SK-MEL-5 (cell line): ENCODE data around the gene RETREG1. TPM values are rescaled to one million over a fixed set of nuclear protein-coding genes. Genes with fewer than 3 reads are reported as not detected.
"Not testable (repeated sequence)": the region's sequence is repeated elsewhere in the genome, so short reads cannot be mapped to it uniquely, and the experiment has no call there.

Experiments
- DNase-seq: peaks from one replicate; pipeline ENCODE4 v3.0.0-alpha.2; 2016; ENCODE audit warnings: low read depth, low spot score
- in situ Hi-C: cut with HindIII; loops from 2 replicates; pipeline ENCODE4 v1.10.0; 2016; ENCODE audit warnings: low sequenced_read_pairs, high pct_unique_total_duplicates, low pct_unique_long_range_greater_than_20kb
- total RNA-seq: library from RNA; depleted of rRNA; stranded (reverse); fragments of >200 nt; shearing (Covaris generic); gene quantifications from 2 replicates; pipeline ENCODE4 v1.2.3, GENCODE V29; 2014

The RETREG1 gene
- total RNA-seq, 1 experiment from 2014 or later: 47.9 TPM

DNA sequence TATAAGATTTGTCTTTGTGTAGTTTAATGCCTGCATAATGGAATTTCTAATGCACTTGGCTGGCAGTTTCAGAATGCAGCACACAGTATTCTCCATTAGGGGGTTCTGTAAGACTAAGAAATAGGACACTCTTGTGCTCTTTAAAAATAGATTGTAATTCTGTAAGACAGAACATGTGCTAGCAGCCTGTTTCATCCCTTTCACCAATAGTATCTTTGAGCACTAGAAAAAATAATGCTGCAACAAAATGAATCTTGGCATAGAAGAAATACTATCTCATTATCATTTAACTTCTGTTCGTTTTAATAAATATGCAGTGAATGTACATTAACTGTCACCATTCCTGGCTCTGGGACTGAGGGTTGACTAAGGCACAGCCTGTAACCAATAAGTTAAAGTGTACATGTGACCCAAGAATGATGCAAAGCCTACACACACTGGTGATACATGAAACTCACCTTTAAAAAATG is 127.4 kb downstream of the RETREG1 start:
- in situ Hi-C loops: loop anchor here (25.0 kb wide), 1 partner anchor 173 kb away; no protein-coding TSS in a partner anchor
- peak; percentile 82 for DNase-seq

DNA sequence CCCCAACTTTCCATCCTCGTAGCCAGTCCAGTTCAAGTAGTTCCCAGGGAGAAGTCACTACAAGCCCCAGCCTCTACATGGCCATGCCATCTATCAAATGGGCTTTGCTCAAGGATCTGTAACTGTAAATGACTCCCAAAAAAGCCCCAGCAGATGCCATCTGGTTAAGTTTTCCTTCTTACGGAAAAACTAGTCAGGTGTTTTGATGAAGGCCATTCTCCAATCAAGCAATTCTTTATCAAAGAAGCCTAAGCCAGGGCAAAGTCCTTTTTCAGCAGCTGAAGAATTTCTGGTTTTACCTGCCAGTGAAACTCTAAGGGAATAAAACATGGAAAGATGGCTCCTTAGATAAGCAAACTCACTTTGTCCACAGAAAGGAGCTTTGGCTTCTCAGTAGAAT is 129.3 kb downstream of the RETREG1 start:
- DNase-seq: no peak
- in situ Hi-C loops: loop anchor here (25.0 kb wide), 1 partner anchor 175 kb away; no protein-coding TSS in a partner anchor

GRCh38 chr5:16486711-16487111 is 130.1 kb downstream of the RETREG1 start:
- no peak for DNase-seq
- in situ Hi-C loops: loop anchor here (25.0 kb wide), 1 partner anchor 176 kb away; no protein-coding TSS in a partner anchor

DNA sequence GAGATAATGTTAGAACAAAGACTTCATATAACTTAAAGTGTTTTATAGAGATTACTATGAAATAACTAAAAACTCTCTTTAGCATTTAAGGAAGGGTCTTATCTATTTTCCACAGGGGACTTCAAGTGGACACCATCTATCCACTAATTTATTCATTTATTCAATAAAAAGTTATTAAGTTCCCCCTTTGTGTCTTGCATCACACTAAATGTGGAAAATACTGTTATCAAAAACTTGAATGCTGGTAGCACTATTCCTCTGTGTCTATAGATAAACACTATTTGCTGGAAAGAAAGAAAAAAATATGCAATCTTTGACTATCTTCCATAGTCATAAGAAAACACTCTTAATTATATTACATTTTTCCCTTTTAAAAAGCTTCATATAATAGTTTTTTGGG is 131.1 kb downstream of the RETREG1 start:
- in situ Hi-C loops: loop anchor here (25.0 kb wide), 1 partner anchor 177 kb away; no protein-coding TSS in a partner anchor
- no peak for DNase-seq

GRCh38 chr5:16484081-16484480 is 132.7 kb downstream of the RETREG1 start:
- in situ Hi-C loops: loop anchor here (25.0 kb wide), 1 partner anchor 178 kb away; no protein-coding TSS in a partner anchor
- DNase-seq: no peak

DNA sequence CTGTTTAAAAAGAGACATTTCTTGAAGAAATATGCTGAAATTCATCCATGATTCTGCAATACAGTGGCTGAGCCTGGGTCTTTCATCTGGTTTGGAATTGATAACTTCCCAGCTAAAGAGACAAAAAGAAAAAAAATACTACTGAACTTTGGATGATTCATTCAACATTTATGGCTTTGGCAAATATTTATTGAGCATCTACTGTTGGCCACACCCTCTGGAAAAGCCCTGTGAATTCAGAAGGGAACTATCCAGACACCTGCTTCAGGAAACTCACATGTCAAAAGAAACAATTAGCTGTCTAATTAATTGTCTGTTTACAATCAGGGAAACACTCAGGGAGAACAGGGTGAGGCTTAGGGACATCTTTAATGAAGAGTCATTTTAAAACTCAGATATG is 133.4 kb downstream of the RETREG1 start:
- in situ Hi-C loops: loop anchor here (25.0 kb wide), 1 partner anchor 179 kb away; no protein-coding TSS in a partner anchor
- no peak for DNase-seq

GRCh38 chr5:16482891-16483290 is 133.9 kb downstream of the RETREG1 start:
- no peak for DNase-seq
- in situ Hi-C loops: loop anchor here (25.0 kb wide), 1 partner anchor 179 kb away; no protein-coding TSS in a partner anchor

GRCh38 chr5:16480821-16481538 is 135.8 kb downstream of the RETREG1 start:
- DNase-seq: no peak
- in situ Hi-C loops: loop anchor here (25.0 kb wide), 1 partner anchor 181 kb away; no protein-coding TSS in a partner anchor

DNA sequence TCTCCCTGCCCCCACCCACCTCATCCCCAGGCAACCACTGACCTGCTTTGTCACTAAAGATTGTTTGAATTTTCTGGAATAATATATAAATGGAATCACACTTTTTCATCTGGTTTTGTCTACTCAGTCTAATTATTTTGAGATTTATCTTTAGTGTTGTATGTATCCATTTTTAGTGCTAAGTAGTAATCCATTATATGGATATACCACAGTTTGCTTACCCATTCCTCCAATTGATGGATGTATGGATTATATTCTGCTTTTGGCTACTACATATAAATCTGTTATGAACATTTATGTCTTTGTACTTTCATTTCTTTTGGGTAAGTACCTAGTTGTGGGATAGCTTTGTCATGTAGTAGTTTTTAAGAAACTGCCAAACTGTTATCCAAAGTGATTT is 136.7 kb downstream of the RETREG1 start:
- in situ Hi-C loops: loop anchor here (25.0 kb wide), 1 partner anchor 182 kb away; no protein-coding TSS in a partner anchor
- no peak for DNase-seq

DNA sequence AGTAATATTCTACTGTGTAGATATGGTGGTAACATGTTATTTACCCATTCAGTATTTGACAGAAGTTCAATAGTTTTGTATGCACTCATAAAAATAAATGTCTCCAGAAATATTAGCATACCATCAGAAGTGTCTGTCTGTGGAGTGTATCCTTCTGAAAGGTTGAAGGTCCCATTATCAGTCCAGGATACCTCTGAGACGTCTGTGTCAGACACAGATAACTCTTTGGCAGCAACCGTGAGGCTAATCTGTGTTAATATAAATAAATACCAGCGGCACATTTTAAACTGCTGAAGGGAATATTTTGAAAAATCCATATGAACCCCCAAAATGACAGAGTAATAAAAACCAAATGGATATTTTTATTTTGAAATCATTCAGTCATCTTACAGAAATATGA is 139.3 kb downstream of the RETREG1 start:
- in situ Hi-C loops: loop anchor here (25.0 kb wide), 1 partner anchor 185 kb away; no protein-coding TSS in a partner anchor
- DNase-seq: no peak

- not testable (repeated sequence) for DNase-seq
- in situ Hi-C loops: loop anchor here (25.0 kb wide), 1 partner anchor 186 kb away; no protein-coding TSS in a partner anchor
Observed at GRCh38 chr5:16476417-16476816, 140.4 kb downstream of the RETREG1 start.

DNA sequence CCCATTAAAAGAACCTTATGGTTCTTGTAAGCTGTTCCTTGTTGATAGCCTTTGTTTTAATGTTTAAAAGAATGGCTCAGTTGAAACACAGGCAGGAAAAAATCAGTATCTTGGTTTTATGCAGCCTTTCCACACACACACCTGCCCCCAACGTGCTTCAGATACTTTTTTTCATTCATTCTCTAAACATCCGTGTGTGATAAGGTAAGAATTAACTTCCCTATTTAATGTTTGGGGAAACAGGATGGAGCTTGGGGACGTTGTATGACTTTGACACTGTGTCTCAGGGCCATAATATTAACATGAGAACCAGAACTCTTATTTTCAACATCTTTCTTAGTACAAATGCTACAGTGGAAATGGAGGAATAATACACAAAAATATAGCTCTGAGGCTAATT is 145.4 kb downstream of the RETREG1 start:
- DNase-seq: no peak
- in situ Hi-C loops: no loop called here

DNA sequence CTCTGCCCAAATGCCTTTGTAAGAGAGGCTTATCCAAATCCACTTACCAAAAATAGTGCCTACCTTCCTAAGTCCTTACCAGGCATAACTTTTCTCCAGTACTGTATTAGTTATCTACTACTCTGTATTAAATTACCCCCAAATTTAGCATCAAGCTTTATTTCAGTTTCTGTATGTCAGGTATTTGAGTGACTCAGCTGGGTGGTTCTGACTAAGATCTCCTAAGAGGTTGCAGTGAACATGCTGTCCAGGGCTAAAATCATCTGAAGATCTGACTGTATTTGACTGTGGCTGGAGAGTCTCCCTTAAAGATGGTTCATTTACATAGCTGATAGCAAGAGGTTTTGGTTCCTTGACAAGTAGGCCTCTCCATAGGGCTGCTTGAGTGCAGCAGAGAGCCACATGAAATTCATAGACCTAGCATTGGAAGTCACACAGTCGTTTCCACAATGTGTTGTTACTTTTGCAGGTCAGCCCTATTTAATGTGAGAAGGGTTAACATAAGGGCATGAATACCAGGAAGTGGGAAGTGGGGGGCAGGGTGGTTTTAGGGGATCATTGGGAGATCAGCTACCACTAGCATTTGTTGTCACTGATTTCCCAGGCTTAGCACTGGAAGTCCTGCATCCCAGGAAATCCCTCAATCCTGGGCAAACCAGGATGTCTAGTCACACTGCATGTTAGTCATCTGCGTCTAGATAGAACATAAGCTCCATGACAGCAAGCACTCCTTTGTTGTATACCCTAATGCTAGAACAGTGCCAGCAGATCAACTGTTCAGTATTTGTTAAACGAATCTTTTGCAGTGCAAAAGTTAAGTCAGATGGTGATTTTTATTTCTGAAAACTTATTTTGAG is 149.2 kb downstream of the RETREG1 start:
- DNase-seq: no peak
- in situ Hi-C loops: no loop called here

DNA sequence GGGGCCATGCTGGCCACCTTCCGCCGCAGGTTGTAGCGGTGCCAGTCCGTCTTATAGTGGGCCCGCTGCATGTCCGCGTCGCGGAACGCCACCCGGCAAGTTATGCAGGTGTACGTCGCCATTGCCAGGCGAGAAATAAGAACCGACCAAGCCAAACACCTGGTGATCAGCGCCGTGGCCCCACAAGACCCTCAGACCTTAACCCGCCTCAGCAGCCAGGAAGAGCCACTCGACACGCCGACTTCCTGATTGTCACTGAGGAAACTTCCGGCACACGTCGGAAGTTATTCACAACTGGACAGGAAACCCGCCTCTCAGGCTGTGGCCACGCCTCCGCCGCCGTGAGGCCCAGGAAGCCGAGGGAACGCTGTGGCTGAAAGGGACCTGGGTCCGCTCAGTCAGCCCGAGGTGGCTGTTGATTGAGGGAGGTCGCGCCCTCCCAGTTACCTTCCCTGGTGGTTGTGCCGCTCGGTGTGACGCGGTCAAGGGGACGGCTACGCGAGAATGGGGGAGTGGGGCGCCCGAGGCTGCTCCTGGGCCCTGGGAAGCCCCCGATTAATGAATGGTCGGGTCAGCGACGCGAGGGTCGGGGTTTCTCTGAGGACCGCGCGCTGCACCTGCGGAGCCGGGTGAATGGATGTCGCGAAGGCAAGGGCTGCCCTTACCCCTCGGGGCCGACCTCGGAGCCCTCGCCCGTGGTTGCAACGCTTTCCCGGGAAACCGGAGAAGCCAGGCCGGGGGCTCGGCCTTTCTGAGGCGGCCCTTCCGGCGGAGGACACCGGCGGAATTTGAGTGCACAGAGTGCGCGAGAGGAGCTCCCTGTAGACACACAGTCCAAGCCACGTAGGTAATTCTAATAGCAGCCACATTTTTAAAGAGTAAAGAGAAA is 151.0 kb downstream of the RETREG1 start, which contains the start of gene ZNF622:
Gene ZNF622 (minus strand): TSS at position 257 of the 889 bp plus-strand sequence. CDS start 135 bp downstream, at position 122.
- peak; percentile 96 for DNase-seq
- in situ Hi-C loops: no loop called here

DNA sequence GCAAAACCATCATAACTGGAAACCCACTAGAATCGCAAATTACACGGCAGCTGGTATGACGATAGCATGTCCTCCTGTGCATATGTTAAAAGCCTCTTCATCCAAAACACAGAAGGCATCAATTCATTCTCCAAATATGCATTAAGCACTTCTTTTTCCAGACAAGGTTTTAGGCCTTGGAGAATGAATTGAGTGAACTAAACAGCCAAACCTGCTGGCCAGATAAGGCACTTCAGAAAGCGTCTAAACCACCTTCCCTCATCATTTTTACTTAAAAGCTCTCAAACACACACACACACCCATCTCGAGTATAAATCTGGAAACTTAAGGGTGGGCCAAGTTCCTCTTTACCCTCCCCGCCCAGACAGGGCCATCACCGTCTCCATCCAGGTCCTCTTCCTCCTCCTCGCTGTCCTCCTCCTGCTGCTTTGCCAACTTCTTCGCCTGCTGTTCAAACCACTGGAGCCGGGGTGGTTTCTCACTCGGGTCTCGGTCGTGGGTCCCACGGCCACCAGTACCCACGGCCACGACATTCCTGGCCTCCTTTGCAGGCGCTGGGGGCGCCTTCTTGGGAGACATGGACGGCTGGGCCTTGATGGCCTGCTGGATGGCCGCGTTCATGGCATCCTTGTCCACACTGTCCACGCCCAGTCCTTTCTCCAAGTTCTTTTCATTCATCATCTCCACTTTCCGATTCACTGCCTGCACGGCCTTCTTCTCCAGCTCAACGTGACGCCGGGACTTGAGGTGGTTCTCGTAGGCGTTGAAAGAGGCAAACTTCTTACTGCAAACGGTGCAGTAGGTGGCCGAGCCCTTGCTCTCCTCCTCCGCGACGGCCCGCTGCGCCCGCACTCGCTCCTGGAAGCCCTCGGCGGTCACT is 151.9 kb downstream of the RETREG1 start:
- DNase-seq: no peak
- in situ Hi-C loops: no loop called here

- in situ Hi-C loops: no loop called here
- DNase-seq: no peak
Observed at GRCh38 chr5:16464231-16464630, 152.6 kb downstream of the RETREG1 start.
